ENCODE results near the gene ENTHD1.
"Not testable (repeated sequence)": the region's sequence is repeated elsewhere in the genome, so short reads cannot be mapped to it uniquely, and the experiment has no call there.

The ENTHD1 gene

DNA sequence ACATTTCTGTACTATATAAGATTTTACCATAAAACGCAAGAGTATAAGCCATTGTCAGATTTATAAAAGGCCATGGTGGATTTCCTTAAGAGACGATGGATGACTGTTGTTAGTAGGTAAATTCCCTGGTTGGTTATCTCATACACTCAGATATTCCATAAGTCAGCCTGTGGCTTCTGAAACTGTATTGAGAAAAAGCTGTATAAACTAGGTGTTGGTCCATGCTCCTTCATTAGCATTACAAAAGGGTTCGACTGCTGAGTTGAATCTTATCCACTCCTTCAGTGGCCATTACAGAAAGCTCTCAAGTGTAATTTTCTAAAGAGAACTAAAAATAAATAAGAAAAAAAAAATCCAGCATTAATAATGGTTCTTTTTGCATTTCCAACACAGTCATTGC is 12.6 kb upstream of the ENTHD1 start:
- no peak for DNase-seq (ENCODE audit: extremely low read depth, insufficient read length)

DNA sequence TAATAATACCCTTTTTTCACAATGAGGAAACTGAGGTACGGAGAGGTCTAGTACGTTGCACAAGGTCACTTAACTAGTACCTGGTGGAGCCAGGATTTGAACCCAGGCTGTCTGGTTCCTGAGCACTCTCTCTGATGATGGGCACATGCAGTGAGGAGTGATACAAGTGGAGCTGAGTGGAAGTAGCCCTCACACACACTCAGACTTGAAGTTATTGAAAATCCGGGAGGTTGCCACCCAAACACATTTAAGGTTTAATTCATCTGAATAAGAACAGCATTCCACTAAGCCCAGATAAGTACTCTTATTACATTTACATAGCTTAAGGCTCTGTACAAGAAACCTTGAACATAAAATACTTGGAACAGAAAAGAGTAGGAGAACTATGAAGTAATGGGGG is 12.1 kb upstream of the ENTHD1 start:
- Histone ChIP-seq H3K4me3 (replicated peaks; ENCODE audit: low read depth, low read length) (no peak overlapping the region), H3K36me3 (ENCODE audit: control insufficient read depth, insufficient read depth, low read length) (no peaks in the 10 kb centered on the region), H3K27me3 (replicated peaks; ENCODE audit: control insufficient read depth, insufficient read depth, low read length) (no peaks in the 10 kb centered on the region)
- TF ChIP-seq, protein P1, sequence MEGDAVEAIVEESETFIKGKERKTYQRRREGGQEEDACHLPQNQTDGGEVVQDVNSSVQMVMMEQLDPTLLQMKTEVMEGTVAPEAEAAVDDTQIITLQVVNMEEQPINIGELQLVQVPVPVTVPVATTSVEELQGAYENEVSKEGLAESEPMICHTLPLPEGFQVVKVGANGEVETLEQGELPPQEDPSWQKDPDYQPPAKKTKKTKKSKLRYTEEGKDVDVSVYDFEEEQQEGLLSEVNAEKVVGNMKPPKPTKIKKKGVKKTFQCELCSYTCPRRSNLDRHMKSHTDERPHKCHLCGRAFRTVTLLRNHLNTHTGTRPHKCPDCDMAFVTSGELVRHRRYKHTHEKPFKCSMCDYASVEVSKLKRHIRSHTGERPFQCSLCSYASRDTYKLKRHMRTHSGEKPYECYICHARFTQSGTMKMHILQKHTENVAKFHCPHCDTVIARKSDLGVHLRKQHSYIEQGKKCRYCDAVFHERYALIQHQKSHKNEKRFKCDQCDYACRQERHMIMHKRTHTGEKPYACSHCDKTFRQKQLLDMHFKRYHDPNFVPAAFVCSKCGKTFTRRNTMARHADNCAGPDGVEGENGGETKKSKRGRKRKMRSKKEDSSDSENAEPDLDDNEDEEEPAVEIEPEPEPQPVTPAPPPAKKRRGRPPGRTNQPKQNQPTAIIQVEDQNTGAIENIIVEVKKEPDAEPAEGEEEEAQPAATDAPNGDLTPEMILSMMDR (IDR thresholded peaks at IDR 0.05; ENCODE audit: insufficient read depth, low read length, poor library complexity, severe bottlenecking), result no peak
- DNase-seq (ENCODE audit: extremely low read depth, insufficient read length), result no peak

More for the DNA sequence above, 12.6 kb upstream of the ENTHD1 start:
- TF ChIP-seq, protein P1 (IDR thresholded peaks at IDR 0.05; ENCODE audit: insufficient read depth, low read length, poor library complexity, severe bottlenecking), result no peak
- no peaks in the 10 kb centered on the region for H3K27me3 ChIP-seq (replicated peaks; ENCODE audit: control insufficient read depth, insufficient read depth, low read length)
- H3K36me3 ChIP-seq (ENCODE audit: control insufficient read depth, insufficient read depth, low read length), result no peaks in the 10 kb centered on the region
- no peak overlapping the region for H3K4me3 ChIP-seq (replicated peaks; ENCODE audit: low read depth, low read length)

DNA sequence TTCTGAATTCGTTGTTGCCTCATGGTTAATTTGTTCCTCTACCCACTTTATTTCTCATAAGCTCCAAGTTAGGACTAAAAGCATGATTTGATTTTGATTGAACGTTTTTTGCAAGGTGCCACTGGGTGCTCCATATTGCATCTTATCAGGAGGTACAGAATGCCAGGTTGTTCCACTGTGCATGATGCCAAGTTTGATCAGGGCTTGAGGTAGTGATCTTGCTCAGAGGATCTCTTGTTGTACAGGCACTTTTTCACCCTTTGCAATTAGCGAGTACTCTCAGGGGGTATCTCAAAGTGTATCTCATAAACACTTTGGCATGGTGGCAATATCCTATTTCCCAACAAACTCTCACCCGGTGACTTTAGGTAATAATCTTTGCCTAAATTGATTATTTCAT is 11.3 kb upstream of the ENTHD1 start:
- no peaks in the 10 kb centered on the region for H3K36me3 ChIP-seq (ENCODE audit: control insufficient read depth, insufficient read depth, low read length)
- DNase-seq (ENCODE audit: extremely low read depth, insufficient read length), result no peak
- H3K4me3 ChIP-seq (replicated peaks; ENCODE audit: low read depth, low read length), result no peak overlapping the region
- no peaks in the 10 kb centered on the region for H3K27me3 ChIP-seq (replicated peaks; ENCODE audit: control insufficient read depth, insufficient read depth, low read length)
- TF ChIP-seq, protein P1 (IDR thresholded peaks at IDR 0.05; ENCODE audit: insufficient read depth, low read length, poor library complexity, severe bottlenecking), result no peak

DNA sequence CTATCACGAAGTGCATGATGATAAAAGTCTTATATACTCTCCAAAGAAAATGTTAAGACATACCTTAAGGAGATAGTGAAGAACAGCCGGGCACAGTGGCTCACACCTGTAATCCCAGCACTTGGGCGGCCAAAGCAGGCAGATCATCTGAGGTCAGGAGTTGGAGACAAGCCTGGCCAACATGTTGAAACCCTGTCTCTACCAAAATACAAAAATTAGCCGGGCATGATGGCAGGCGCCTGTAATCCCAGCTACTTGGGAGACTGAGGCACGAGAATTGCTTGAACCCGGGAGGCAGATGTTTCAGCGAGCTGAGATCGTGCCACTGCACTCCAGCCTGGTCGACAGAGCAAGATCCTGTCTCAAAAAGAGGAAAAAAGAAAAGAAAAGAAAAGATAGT is 10.5 kb upstream of the ENTHD1 start:
- H3K4me3 ChIP-seq (replicated peaks; ENCODE audit: low read depth, low read length); H3K27me3 ChIP-seq (replicated peaks; ENCODE audit: control insufficient read depth, insufficient read depth, low read length); DNase-seq (ENCODE audit: extremely low read depth, insufficient read length); H3K36me3 ChIP-seq (ENCODE audit: control insufficient read depth, insufficient read depth, low read length): not testable (repeated sequence)

DNA sequence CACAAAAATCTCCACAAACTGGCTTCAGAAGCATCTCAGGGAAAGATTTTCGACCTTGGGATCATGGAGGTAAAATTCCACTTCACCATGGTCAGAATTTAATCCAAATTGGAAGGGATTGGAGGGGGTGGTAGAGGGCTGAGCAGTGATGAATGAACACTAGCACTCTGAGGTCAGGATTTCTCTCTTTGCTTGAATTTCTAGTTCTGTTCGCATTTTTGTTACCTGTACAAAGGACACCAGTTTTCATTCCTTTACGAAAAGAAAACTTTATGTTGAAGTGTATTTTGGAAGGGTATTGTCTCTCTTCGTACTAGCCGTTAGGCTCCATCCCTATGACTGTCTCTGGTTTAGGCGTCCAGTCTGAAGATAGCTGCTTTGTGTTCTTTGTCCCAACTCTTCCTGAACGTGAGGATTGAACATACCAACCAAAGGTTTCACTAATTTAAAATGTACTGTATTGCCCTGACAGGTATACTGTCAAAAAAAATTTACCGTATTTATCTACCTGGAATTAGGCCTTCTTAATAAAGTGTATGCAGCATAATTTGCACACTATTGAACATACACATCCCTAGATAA is 8.1 kb upstream of the ENTHD1 start:
- peak overlapping the region; percentile 50 for H3K4me3 ChIP-seq (replicated peaks; ENCODE audit: low read depth, low read length)
- no peaks in the 10 kb centered on the region for H3K36me3 ChIP-seq (ENCODE audit: control insufficient read depth, insufficient read depth, low read length)
- DNase-seq (ENCODE audit: extremely low read depth, insufficient read length), result no peak
- TF ChIP-seq, protein P1 (IDR thresholded peaks at IDR 0.05; ENCODE audit: insufficient read depth, low read length, poor library complexity, severe bottlenecking), result no peak
- no peaks in the 10 kb centered on the region for H3K27me3 ChIP-seq (replicated peaks; ENCODE audit: control insufficient read depth, insufficient read depth, low read length)

DNA sequence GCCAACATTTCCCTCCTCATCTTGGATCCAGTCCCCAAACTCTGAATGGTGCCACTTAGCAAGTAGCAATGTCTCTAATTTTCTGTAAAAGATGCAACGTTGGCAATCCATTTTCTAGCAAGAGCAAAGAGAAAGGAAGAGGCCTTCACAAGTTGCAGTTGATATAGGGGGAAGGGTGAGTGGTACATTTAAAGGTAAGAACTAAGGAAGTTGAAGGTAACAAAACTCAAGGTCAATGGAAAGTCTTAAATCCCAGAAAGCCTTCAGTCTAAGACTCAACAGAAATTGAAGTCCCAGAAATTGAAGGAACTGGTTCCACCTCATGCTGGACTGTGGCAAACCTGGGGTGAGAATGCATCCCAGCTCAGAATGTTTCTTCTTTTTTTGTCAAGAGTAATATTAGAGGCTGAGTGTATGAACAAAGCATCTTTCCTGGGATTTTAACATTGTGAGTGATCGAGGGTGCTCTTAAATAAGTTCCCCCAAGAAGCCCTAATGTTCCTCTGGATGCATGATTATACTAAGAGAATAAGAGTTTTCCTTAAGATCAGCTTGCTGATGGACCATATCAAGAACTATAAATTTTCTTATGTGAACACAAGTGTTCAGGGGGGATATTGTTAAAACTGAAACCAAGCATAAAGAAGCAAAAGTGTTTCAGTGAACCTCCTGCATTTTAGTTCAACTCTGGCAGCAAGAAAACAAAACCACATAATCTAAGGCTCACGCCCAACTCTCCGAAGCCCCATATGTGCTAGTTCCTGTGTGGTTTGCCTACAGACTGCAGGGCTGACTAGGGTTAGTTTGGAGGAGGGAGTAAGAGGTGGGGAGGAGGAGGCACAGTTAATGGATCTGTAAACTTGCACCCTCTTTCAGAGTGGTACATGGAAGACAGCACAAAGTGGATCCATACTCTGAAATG is 7.0 kb upstream of the ENTHD1 start, which contains the start of gene GRAP2:
Gene GRAP2, plus strand, starts transcription at position 779 of the 922 bp plus-strand sequence. CDS start 46,023 bp downstream, outside the sequence.
- Histone ChIP-seq H3K4me3 (replicated peaks; ENCODE audit: low read depth, low read length) (peak within 1 kb of the TSS; percentile 50), H3K36me3 (ENCODE audit: control insufficient read depth, insufficient read depth, low read length) (no peaks in the 10 kb centered on the region), H3K27me3 (replicated peaks; ENCODE audit: control insufficient read depth, insufficient read depth, low read length) (no peaks in the 10 kb centered on the region)
- peak; percentile 72 for DNase-seq (ENCODE audit: extremely low read depth, insufficient read length)
- TF ChIP-seq, protein P1 (IDR thresholded peaks at IDR 0.05; ENCODE audit: insufficient read depth, low read length, poor library complexity, severe bottlenecking), result no peak

Data from GM06990 (cell line).